ENCODE data around the gene PPFIBP2. TPM values are rescaled to one million over a fixed set of nuclear protein-coding genes. Genes with fewer than 3 reads are reported as not detected.
A peak's percentile ranks its signal among the peaks of the same experiment; 100 is the strongest.

PPFIBP2 gene
- total and polyA plus RNA-seq, 2 of the 13 experiments (the other 11 are each of a cell fraction or from before 2014, with no cell fraction given), result 15.0 to 52.5 TPM

GRCh38 chr11:7572001-7572712 is 58.4 kb downstream of the PPFIBP2 start (continued):
- TF ChIP-seq ARID5B (CRISPR knock-in tag; IDR thresholded peaks at IDR 0.05) (peak; percentile 91), TERF1 (CRISPR knock-in tag; IDR thresholded peaks at IDR 0.05) (no peak), ZNF530 (CRISPR knock-in tag; IDR thresholded peaks at IDR 0.05; ENCODE audit: low read depth) (no peak), ZNF850 (CRISPR knock-in tag; conservative IDR thresholded peaks at IDR 0.05) (no peak), ZNF724P (CRISPR knock-in tag; IDR thresholded peaks at IDR 0.05; ENCODE audit: borderline replicate concordance) (no peak), REST (IDR thresholded peaks at IDR 0.05; ENCODE audit: borderline replicate concordance in 1 of 2, low read depth in 1 of 2, low read length in 2 of 2) (peak in 1 of 2 experiments; percentile 45; a peak in 1 of 4 replicates), PITX1 (CRISPR knock-in tag; IDR thresholded peaks at IDR 0.05) (peak; percentile 92), ZNF383 (CRISPR knock-in tag; IDR thresholded peaks at IDR 0.05; ENCODE audit: borderline replicate concordance) (no peak), GLI4 (CRISPR knock-in tag; IDR thresholded peaks at IDR 0.05; ENCODE audit: borderline replicate concordance) (no peak; the same call in 1 of the 2 replicates), HNRNPH1 (optimal IDR thresholded peaks at IDR 0.05; ENCODE audit: low read depth, low read length) (no peak)
